NB4 (cell line): ENCODE measurements around the gene WDR73.

Experiments used
- DNase-seq: peaks from one replicate; pipeline ENCODE4 v3.0.0; 2010; ENCODE audit warnings: low read depth
- H3K4me3 ChIP-seq: one replicate; pipeline ENCODE4 v1.5.1; 2011; ENCODE audit warnings: mild to moderate bottlenecking, low read depth, low read length, moderate library complexity
- CTCF ChIP-seq: IDR thresholded peaks from one replicate; pipeline ENCODE4 v1.5.1; 2012; ENCODE audit warnings: low read depth, low read length
- MYC ChIP-seq: IDR thresholded peaks from 2 replicates; pipeline ENCODE4 v1.6.1; 2011; ENCODE audit warnings: low read depth, low read length
- POLR2A ChIP-seq: IDR thresholded peaks from 2 replicates; pipeline ENCODE4 v1.6.1; 2011; ENCODE audit warnings: mild to moderate bottlenecking; ENCODE audit not compliant: insufficient read length; ENCODE audit errors: extremely low read depth
- TF ChIP-seq, protein P1 (sequence below): IDR thresholded peaks from 2 replicates; pipeline ENCODE4 v1.6.1; 2011; ENCODE audit warnings: low read depth, low read length

The WDR73 gene

DNA sequence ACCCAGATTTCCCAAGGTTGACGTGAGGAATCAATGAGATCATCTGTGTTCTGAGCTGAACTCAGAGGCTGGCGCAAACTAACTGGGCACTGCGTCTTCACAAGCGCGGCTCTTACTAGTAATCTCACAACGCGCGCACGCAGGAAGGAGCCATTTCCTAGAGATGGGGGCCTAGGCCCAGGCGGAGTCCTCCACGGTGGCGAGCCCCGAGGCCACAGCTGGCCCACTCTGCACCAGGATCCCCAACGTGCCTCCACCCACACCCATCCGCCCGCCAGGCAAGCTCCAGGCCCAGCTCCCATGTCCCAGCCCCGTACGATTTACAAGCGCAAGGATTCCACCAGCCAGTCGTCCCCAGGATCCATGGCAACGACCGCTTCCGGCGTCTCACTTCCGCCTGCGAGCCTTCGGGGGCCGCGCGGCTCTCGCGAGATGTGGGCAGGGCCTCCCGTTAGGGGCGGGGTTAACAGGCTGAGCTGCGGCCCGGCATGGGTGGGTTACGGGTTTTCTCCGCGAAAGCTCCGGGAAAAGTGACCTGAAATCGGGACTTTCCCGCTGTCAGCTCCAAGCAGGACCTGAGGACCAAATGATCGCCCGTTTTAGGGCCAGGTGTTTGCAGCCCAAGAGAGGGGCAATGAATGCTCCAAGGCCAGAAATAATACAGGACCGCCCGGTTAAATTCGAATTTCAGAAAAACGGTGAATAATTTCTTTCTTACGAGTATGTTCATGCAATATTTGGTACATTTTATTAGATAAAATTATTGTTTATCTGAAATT is at the start of gene WDR73:
WDR73 (minus strand) TSS at position 374 of the 779 bp plus-strand sequence; CDS start at position 365, 9 bp downstream.
- DNase-seq, result peak; percentile 97
- peak within 1 kb of the TSS; percentile 93 for H3K4me3 ChIP-seq
- TF ChIP-seq, protein P1, sequence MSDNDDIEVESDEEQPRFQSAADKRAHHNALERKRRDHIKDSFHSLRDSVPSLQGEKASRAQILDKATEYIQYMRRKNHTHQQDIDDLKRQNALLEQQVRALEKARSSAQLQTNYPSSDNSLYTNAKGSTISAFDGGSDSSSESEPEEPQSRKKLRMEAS, result peak; percentile 49; the same call in 1 of the 2 replicates
- TF ChIP-seq MYC, result peak; percentile 40; the same call in 1 of the 2 replicates
- peak; percentile 63 for TF ChIP-seq POLR2A
- TF ChIP-seq CTCF, result no peak

- TF ChIP-seq POLR2A (no peak), MYC (no peak), CTCF (no peak)
- TF ChIP-seq, protein P1, result no peak
These were observed 49.7 kb upstream of the WDR73 start for GRCh38 chr15:84703808-84704207.

GRCh38 chr15:84702961-84703482 is 48.9 kb upstream of the WDR73 start:
- TF ChIP-seq CTCF (no peak), POLR2A (no peak)
- H3K4me3 ChIP-seq, result no peak overlapping the region
- no peak for DNase-seq

More at GRCh38 chr15:84703808-84704207, 49.7 kb upstream of the WDR73 start:
- no peak for DNase-seq
- no peak overlapping the region for H3K4me3 ChIP-seq

GRCh38 chr15:84699538-84700191 is 45.6 kb upstream of the WDR73 start:
- DNase-seq, result no peak
- no peak overlapping the region for H3K4me3 ChIP-seq
- TF ChIP-seq, protein P1, result no peak
- TF ChIP-seq POLR2A (no peak), CTCF (no peak), MYC (no peak)

DNA sequence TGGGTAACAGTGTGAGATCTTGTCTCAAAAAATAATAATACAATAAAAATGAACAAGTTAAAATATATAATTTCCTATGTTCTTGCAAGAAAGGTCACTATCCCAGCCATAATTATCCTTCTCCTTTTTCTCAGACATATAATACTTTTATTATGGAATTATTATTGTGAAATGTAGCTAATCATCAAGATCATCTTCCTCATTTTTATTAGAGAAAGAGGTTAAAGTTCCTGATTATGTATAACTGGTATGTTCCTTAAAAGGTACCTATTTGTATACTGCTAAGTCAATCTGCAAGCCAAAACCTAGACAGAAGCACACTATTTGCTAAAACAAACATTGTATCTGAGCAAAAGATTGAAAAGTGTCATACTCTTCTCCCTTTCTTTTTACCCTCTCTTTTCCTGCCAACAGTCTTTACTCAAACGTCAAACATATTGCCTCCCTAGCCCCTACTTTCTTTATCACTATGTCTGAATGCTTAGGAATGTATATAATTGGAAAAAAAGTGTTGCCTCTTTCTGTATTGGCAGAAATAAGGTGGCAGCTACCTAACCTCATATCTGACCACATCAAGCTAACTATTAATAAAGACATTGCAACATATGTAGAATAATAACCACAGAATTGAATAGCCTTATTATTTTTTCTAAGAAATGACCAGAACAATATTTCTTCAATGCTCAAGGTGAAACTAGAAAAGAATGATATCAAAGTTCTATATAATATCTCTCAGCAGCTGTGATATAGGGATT is 43.3 kb upstream of the WDR73 start:
- TF ChIP-seq MYC (no peak), POLR2A (no peak), CTCF (no peak)
- TF ChIP-seq, protein P1, result no peak

More for the DNA sequence above, 43.3 kb upstream of the WDR73 start:
- H3K4me3 ChIP-seq, result no peak overlapping the region
- no peak for DNase-seq
